ENCODE measurements around the gene NACA2.
A peak's percentile ranks its signal among the peaks of the same experiment; 100 is the strongest.
"Not testable (repeated sequence)": the region's sequence is repeated elsewhere in the genome, so short reads cannot be mapped to it uniquely, and the experiment has no call there.

NACA2 gene

DNA sequence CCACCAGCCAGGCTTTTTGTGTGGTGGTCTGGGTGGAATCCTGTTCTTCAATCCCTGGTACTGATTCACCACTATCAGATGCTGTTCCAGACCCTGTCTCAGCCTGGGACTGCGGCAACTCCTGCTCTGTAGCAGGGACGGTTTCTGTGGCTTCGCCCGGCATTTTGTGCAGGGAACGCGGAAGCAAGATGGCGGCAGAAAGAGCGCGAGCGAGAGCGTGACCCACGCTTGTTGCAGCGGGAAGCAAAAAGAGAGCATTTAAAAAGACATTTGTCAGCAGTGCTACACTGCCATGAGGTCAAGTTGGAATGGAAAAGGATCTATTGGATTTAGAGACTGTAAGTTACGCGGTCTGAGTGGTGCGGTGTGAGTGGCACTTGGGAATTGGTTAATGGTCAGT lies at the start of gene NACA2:
Gene NACA2 (minus strand): TSS at position 202 of the 400 bp plus-strand sequence. CDS start 39 bp downstream, at position 163.
- FAIRE-seq = no peak

DNA sequence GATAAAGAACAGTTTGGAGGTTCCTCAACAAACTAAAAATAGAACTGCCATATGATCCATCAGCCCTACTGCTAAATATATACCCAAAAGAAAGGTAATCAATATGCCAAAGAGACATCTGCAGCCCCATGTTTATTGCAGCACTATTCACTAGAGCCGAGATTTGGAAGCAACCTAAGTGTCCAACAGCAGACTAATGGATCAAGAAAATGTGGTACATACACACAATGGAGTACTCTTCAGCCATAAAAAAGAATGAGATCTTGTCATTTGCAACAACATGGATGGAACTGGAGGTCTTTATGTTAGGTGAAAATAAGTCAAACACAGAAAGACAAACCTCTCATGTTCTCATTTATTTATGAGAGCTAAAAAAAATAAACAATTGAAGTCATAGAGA lies 48.8 kb upstream of the NACA2 start:
- no peak for FAIRE-seq

DNA sequence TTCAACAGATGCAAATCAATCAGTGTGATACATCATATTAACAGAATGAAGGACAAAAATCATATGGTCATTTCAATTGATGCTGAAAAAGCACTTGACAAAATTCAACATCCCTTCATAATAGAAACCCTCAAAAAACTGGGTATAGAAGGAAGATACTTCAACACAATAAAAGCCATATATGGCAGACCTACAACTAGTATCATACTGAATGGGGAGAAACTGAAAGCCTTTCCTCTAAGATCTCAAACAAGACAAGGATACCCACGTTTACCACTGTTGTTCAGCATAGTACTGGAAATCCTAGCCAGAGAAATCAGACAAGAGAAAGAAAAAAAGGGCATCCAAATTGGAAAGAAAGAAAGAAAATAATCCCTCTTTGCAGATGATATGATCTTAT lies 47.1 kb upstream of the NACA2 start:
- FAIRE-seq = no peak

DNA sequence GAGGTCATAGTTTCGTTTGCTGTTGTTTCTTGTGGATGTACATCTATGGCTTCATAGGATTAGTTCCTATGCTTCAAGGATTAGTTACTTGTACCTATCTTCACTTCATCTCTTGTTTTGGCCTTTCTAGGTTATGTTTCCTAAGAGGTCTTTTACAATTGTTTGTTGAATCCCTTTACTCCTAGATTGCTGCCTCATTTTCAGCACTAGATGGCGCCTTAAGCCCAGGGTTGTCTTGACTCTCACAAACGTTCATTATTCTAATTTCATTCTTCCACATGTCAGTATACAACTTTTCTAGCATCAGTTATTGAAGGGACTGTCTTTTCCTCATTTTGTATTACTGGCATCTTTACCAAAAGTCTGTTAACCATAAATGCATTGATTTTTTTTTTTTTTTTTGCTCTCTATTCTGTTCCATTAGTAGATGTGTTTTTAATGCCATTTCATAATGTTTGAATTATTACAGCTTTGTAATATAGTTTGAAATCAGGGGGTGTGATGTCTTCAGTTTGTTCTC lies 45.0 kb upstream of the NACA2 start:
- FAIRE-seq = peak; percentile 51

DNA sequence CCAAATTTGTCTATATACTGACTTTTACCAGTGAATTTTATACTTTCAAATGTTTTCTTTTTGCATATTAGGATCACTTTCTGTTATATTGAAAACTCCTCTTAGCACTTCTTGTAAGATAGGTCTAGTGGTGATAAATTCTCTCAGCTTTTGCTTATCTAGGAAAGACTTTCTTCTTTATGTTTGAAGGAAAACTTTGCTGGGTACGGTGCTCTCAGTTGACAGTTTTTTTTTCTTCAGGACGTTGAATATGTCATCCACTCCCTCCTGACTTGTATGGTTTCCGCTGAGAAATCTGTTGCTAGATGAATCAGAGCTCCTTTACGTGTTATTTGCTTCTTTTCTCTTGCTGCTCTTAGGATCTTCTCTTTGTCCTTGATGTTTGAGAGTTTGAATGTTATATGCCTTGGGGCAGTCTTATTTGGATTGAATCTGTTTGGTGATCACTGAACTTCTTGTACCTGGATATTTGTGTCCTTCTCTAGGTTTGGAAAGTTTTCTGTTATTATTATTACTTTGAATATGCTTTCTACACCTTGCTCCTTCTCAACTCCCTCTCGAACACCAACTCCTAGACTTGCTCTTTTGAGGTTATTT lies 44.0 kb upstream of the NACA2 start:
- FAIRE-seq = no peak

DNA sequence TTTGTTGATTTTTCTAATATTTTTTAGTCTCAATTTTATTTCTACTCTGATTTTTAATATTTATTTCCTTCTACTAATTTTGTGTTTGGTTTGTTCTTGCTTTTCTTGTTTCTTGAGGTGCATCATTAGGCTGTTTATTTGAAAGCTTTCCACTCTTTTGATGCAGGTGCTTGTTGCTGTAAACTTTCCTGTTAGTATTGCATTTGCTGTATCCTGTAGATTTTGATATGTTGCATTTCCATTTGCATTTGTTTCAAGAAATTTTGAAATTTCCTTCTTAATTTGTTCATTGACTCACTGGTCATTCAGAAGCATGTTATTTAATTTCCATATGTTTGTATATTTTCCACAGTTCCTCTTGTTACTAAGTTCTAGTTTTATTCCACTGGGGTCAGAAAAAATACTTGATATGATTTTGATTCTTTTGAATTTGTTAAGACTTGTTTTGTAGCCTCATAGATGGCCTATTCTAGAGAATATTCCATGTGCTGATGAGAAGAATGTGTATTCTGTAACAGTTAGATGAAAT lies 43.1 kb upstream of the NACA2 start:
- FAIRE-seq = no peak

DNA sequence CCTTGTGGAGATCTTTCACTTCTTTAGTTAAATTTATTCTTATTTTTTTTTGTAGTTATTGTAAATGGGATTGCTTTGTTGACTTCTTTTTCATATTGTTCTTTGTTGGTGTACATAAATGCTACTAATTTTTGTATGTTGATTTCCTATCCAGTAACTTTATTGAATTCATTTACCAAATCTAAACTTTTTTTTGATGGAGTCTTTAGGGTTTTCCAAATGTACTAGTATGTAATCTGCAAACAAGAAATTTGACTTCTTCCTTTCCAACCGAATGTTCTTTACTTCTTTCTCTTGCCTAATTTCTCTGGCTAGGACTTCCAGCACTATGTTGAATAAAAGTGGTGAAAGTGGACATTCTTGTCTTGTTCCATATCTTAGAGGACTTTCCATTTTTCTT lies 41.8 kb upstream of the NACA2 start:
- FAIRE-seq = no peak

DNA sequence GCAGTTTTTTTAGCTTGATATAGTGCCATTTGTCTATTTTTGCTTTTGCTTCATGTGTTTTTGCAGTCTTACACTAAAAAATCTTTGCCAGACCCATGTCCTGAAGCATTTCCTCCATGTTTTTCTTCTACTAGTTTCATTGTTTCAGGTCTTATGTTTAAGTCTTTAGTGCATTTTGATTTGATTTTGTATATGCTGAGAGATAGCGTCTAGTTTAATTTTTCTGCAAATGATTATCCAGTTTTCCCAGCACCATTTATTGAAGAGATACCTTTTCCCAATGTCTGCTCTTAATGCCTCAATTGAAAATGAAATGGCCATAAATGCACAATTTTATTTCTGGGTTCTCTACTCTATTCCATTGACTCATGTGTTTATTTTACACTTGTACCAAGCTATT lies 40.8 kb upstream of the NACA2 start:
- no peak for FAIRE-seq

DNA sequence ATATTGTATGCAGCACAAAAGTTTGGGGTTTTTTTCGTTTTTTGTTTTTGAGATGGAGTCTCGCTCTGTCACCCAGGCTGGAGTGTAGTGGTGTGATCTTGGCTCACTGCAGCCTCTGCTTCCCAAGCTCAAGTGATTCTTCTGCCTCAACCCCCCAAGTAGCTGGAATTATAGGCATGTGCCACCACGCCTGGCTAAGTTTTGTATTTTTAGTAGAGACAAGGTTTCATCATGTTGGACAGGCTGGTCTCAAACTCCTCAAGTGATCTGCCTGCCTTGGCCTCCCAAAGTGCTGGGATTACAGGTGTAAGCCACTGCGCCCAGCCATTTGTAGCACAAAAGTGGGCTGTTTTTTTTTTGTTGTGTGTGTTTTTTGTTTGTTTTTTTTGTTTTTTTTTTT lies 37.1 kb upstream of the NACA2 start:
- FAIRE-seq = not testable (repeated sequence)

DNA sequence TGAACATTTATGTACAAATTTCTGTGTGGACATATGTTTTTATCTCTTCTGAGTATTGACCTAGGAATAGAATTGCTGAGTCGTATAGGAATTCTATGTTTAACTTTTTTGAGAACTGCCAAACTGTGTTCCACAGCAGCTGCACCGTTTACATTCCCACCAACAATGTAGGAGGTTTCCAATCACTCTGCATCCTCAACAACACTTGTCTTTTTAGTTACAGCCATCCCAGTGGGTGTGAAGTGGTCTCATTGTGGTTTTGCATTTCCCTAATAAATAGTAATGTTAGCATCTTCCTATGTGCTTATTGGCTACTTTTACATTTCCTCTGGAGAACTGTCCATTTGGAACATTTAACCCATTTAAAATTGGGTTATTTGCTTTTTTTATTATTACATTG lies 36.6 kb upstream of the NACA2 start:
- FAIRE-seq = no peak

DNA sequence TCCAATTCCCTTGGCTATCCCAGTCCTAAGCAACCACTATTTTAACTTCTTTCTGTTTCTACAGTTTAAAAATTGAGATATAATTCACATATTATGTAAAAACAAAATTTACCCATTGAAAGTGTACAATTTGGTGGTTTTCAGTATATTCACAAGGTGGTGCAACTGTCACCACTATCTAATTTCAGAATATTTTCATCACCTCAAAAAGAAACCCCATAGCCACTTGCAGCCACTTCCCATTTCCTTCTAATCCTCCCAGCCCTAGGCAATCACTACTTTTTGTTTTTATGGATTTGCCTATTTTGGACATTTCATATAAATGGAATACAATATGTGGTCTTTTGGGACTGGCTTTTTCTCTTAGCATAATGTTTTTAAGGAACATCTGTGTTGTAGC lies 36.1 kb upstream of the NACA2 start:
- FAIRE-seq = no peak

DNA sequence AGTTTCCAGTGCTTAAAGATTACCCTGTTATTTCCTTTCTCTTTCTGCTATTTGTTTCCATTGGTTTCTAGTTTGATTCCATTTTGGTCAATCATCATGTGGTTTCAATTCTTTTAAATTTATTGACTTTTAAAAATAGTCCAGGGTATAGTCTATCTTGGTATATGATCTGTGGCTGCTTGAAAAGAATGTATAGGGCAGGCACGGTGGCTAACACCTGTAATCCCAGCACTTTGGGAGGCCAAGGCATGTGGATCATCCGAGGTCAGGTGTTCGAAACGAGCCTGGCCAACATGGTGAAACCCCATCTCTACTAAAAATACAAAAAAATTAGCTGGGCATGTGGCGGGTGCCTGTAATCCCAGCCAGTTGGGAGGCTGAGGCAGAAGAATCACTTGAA lies 34.5 kb upstream of the NACA2 start:
- no peak for FAIRE-seq

DNA sequence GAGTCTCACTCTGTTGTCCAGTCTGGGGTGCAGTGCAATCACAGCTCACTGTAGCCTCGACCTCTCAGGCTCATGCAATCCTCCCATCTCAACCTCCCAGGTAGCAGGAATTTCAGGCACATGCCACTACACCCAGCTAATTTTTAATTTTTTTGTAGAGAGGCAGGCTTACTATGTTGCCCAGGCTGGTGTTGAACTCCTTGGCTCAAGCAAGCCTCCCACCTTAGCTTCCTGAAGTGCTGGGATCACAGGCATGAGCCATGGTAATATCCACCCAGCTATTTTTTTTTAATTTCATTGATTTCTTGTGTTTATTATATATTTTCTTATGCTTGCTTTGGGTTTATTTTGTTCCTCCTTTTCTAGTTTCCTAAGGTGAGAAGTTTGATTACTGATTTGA lies 33.9 kb upstream of the NACA2 start:
- FAIRE-seq = no peak

DNA sequence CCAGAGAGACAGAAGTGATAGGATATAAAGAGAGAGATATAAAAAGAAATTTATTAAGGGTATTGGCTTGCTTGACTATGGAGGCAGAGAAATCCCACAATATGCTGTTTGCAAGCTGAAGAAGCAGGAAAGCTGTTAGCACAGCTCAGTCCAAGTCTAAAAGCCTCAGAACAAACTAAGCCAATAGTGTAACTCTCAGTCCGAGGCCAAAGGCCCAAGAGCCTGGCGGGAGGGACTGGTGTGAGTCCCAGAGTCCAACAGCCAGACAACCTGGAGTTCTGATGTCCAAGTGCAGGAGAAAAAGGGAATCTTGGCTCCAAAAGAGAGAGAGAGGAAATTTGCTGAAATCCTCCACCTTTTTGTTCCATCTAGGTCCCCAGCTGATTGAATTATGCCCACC lies 30.3 kb upstream of the NACA2 start:
- no peak for FAIRE-seq

DNA sequence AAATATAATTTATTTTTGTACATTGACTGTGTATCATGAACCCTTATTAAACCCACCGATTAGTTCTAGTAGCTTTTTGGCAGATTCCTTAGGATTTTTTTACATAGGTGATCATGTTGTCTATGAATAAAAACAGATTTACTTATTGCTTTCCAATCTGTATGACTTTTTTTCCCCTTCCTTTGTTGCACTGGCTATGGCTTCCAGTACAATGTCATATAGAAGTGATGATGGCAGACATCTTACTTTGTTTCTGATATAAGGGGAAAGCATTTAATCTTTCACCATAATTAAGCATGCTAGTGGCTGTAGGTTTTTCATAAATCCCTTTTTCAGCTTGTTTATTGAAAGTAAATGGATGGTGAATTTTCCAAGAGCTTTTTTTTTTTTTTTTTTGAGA lies 28.9 kb upstream of the NACA2 start:
- no peak for FAIRE-seq

DNA sequence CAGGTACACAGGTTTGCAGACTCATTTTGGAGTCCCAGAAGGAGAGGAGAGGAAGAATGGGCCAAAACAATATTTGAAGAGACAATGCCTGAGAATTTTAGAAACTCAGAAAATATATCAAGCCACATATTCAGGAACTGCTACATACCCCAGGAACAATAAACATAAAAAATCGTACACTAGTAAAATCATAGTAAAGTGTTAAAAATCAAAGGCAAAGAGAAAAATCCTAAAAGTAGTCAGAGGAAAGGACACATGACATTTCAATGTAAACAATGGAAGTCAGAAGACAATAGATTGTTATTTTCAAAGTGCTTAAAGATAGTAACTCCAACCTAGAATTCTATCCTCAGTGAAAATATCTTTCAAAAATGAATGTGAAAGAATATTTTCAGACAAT lies 28.5 kb upstream of the NACA2 start:
- FAIRE-seq = no peak

DNA sequence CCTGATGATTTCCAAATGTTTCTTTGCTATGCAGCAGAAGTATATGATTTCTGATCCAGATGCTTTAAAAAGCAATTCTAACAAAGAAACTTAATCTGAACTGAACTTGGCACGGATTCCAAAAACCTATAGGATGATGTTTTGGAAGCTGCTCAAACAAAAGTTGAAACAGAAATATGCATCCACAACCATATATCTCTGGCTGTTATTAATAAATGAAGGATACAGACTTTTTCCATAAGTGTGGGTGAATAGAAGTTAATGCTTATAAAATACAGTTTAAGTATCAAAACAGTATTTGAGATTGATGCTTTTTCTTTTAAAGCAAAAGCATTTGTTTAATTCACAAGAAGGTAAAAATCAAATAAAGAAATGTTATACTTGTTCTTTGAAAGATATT lies 27.9 kb upstream of the NACA2 start:
- no peak for FAIRE-seq

DNA sequence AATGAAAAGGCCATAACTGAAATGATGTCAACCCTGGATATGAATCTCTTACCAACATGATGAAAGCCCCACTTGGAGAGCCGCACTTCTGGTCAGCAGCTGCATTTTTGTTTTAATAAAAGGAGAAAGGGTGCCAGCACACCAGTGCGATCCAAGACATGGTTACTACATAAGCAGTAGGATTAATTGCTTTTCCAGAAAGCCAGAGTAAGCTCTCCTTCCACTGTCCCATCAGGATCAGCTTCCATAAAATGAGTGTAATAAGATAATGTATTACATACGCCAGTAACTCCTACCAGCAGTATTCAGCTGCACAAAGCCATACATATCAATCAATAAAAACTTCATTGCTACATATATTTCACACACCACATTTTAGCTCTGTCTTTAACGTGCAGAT lies 26.3 kb upstream of the NACA2 start:
- FAIRE-seq = no peak

DNA sequence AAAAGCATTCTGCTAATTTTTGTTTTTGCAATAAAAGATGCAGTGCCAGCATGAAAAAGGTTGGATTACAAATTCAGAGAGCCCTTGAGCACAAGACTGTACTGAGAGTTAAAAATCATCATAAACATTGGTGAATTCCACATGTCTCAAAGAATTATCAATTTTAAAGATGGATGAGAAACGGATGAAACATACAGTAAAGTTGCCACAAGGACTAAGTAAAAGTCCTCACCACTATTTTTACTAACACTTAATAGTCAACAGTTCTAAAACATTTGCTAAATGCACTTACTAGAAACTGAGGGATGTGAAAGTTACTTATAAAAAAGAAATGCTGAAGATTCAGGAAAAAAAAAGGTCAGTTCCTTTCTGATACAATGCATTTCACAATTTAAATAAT lies 25.8 kb upstream of the NACA2 start:
- no peak for FAIRE-seq

DNA sequence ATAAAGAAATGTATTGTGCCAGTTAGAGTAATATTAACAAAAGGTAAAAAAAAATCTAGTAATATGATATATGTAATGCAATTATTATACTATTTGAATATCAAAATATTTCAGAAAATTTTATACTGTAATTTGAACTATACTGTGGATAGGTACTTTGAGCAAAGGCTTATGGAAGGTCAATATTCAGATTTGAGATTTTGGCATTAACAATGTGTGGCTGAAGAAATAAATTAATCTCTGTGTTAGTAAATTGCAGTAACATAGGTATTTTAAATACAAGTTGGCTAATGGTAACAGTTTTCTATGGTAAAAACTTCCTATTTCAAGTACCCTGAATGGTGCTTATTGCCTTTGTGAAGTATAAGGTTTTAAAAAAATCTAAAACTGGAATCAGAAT lies 23.2 kb upstream of the NACA2 start:
- FAIRE-seq = no peak

DNA sequence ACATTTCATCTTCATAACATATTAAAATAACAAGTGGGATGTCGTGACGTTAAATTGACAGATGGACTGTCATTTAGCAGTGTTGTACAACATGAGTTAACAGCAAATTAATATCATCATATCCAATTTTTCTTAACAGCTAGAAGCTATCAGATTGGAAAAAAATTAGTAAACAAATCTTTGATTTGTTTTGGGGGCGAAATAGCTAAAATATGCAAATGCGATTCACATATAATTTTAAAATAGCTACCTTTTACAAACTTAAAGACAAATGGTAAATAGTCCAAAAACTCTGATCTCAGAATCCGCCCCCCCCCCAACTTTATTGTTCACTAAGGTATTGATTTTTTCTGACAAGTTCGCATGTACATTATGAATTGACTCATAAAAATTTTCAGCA lies 20.3 kb upstream of the NACA2 start:
- FAIRE-seq = no peak

DNA sequence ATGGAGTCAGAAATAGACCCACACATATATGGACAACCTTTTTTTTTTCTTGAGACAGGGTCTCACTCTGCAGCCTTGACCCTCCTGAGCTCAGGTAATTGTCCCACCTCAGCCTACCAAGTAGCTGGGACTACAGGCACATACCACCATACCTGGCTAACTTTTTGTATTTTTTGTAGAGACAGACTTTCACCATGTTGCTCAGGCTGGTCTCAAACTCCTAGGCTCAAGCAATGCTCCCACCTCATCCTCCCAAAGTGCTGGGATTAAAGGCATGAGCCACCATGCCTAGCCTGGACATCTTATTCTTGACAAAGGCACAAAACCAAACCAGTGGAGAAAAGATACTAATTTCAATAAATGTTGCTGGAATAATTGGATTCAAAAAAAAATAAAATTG lies 14.7 kb upstream of the NACA2 start:
- no peak for FAIRE-seq

DNA sequence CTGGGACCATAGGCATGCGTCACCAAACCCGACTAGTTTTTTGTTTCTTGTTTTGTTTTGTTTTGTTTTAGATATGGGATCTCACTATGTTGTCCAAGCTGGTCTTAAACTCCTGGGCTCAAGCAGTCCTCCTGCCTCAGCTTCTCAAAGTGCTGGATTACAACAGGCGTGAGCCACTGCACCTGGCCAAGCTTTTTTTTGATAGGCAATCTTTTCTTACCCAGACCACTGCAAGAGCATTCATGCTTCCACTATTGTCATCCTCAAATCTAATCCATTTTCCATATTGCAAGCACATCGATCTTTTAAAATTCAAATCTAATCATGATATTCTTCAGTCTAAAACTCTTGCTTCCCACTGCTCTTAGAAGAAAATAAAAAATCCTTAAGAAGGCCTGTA lies 10.3 kb upstream of the NACA2 start:
- FAIRE-seq = no peak

DNA sequence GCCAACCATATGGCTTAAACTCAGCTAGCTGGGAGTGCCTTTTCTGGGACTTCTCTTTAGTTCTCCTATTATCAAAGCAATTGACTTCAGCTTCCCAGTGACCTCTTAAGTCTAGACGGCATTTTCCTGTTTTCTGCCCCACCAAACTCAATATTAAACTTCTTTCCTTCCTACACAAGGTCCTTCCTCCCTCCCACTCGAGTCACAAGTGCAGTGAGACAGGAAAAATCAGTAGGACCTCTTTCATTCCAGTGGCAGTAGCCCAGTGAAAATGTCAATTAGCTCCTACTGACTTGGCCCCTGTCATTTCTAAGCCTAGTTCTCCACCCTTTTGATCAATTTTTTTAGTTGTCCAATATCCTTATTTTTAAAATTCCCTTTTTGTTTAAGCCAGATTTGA lies 9.6 kb upstream of the NACA2 start:
- FAIRE-seq = no peak

DNA sequence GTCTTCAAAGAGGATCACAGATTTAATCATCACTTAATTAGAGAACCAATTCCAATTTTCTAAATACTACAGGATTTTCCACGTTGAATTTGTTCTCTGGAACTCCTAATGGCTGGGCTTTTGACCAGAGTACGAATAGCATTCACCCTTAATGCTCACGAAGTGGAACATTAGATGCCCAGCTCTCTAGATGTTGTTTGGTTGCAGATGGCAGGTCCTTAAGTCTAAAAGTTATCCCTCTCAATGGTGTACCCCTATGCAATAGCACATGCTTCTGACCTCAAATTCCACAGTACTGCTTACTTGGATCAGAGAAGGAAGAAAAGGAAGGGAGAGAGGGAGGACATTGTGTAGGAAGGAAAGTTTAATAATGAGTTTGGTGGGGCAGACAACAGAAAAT lies 8.6 kb upstream of the NACA2 start:
- no peak for FAIRE-seq

Data from colon (tissue), 2 donors.